GM15510 (cell line): ENCODE data around the gene KLHL24.

Experiments used
- POLR2A ChIP-seq: IDR thresholded peaks from 3 replicates; pipeline ENCODE4 v1.6.1; 2011; ENCODE audit warnings: borderline replicate concordance; ENCODE audit not compliant: insufficient read length; ENCODE audit errors: extremely low read depth

KLHL24 gene

DNA sequence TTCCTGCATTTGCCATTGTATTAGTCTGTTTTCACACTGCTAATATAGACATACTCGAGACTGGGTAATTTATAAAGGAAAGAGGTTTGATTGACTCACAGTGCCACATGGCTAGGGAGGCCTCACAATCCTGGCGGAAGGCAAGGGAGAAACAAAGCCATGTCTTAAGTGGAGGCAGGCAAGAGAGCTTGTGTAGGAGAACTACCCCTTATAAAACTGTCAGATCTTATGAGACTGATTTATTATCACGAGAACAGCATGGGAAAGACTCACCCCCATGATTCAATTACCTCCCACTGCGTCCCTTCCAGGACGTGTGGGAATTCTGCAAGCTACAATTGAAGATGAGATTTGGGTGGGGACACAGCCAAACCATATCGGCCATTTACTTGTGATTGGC lies 90.0 kb downstream of the KLHL24 start:
- TF ChIP-seq POLR2A, result no peak

DNA sequence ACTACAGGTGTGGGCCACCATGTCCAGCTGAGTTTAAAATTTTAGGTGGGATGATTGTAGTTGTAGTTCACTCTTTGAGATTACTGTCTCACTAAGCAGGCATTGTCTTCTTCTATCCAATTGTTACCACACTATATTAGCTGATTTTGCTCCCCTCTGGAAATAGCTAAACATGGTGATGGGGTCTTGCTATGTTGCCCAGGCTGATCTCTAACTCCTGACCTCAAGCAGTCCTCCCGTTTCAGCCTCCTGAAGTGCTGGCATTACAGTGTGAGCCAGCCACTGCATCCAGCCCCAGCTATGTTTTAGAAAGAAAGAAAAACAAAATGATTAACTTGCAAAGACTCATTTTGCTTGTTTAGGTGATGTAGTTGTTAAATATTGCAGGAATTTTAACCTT lies 92.8 kb downstream of the KLHL24 start:
- no peak for TF ChIP-seq POLR2A

DNA sequence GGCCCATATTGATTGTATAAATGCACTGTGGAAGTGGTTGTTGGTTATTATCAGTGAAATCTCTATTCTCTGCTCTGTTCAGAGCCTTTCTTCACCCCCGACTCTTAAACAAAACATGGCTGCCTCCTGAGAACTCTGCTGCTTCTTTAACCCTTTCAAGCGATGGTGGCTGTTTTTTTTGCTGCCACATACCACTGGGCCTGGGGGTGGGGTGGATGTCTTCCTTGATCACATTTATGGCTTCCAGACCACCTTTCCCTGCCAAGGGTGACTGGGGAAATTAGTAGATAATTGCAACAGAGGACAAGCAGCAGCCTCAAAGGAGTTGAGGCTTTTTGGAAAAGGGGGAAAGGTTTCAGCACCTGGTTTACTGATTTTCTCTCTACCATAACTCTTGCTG lies 94.9 kb downstream of the KLHL24 start:
- no peak for TF ChIP-seq POLR2A

DNA sequence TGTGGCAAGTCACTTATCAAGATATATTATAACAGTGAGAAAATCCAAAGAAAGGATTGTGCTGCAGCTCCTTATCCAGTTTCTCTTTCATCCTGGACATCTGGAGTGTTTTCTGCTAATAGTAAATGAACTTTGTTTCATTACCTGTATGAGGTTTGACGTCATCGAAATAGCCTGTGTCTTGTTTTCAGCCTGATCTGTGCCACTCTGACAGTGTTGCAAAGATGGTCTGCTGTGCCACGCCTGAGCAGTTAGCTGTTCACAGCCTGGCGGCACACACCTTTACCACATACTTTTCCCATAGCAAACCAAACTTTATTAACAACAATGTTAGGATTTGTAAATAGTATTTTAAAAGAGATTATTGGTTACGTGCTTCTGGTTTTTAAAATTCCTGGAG lies 96.2 kb downstream of the KLHL24 start:
- no peak for TF ChIP-seq POLR2A

DNA sequence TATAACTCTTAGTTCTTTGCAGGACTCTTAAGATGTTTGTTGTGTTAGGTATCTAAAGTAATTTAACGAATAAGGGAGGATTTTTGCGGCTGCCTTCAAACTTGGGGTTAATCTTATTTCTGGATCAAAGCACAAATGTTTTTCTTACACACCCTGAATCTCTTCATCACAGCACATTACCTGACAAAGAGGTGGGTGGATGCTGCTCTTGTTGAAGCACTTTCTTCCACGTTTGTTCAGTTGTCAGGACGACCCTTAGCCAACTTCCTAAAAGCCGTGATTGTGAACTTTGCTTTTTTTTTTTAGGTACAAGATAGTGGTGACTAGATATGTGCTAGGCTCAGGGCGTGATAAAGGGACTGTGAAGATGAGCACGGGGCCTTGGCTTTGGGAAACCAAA lies 98.1 kb downstream of the KLHL24 start:
- no peak for TF ChIP-seq POLR2A
